NCI-H748 treated with DMSO at 0.1 percent for 48 hours (cell line): ENCODE measurements around the gene SPAG8.

Experiments
- DNase-seq: peaks from one replicate; lab custom pipeline; 2025; lab: John Stamatoyannopoulos, UW

SPAG8 gene, protein sequence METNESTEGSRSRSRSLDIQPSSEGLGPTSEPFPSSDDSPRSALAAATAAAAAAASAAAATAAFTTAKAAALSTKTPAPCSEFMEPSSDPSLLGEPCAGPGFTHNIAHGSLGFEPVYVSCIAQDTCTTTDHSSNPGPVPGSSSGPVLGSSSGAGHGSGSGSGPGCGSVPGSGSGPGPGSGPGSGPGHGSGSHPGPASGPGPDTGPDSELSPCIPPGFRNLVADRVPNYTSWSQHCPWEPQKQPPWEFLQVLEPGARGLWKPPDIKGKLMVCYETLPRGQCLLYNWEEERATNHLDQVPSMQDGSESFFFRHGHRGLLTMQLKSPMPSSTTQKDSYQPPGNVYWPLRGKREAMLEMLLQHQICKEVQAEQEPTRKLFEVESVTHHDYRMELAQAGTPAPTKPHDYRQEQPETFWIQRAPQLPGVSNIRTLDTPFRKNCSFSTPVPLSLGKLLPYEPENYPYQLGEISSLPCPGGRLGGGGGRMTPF

DNA sequence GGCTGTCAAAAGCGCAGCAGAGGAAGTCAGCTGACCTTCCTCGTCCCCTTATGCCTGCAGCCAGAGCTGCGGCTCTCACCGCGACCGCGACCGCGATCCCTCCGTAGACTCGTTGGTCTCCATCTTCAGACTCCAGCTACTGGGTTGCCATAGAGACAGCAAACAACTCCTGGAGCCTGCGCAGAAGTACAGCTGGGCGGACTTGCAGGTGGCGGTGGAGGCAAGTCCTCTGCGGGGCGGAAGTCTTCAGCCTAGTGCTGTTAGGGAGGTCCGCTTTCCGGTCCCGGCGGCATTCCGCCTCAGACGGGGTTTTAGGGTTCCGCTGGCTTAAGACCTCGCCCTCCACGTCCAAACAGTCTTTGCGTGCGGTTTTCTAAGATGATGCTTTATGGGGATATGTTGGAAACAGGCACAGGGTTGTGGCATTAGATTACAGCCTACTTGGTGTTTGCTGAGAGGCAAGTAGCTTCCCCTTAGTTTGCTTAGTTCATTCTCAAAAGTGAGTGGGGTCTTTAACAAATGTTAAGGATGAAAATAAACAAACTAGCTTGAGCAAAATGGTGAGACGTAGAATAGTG, at the start of gene SPAG8:
Gene SPAG8, minus strand, starts transcription at position 238 of the 578 bp plus-strand sequence. Its CDS starts 115 bp downstream, at position 123.
- DNase-seq: peak; percentile 91

DNA sequence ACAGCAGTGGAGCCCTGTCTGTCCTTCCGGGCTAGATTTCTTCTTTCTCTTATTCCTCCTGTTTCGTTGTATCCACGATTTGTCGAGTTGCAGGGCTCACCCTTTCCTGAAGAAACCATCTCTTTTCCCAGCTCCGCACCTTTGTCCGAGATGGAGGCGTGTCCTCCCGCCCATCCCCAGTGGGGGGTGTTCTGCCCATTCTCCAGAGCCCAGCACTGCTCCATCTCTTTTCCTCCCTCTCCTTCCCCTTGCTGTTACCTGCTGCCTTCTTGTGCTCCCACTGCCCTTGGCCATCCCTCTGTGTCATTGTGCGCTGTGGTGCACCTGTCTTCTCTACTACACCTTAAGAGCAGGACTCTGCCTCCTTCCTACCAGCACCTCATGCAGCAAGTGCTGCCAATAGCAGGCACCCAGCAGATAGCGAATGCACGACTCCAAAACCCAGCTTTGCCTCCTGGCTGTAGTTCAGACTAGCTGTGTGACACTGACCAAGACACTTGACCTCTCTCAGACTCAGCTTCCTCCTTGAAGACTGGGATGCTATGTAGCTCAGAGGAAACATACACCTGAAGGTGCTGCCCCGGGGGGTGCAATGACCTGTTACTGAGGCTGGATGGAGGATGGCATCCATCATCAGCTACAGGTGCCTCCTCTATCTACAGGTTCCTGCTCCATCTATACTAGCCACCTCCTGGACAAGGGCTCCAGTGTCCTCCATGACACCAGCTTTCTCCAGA, 49.3 kb upstream of the SPAG8 start:
- no peak for DNase-seq

DNA sequence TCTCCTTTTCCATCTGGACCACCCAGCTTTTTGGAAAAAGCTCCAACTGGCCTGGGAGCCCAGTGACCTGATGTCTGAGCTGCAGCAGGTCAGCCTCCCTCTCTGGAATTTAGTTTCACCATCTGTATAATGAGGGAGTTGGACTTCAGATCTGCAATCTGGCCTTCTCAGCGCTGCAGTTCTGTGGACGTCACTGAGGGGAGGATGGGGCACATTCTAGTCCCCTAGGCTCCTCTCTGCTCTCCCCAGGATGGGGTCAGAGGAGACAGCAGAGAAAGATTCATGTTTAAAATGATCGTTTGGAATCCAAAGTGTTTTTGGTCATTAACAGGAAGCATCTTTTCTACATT, 47.9 kb upstream of the SPAG8 start:
- DNase-seq: no peak

DNA sequence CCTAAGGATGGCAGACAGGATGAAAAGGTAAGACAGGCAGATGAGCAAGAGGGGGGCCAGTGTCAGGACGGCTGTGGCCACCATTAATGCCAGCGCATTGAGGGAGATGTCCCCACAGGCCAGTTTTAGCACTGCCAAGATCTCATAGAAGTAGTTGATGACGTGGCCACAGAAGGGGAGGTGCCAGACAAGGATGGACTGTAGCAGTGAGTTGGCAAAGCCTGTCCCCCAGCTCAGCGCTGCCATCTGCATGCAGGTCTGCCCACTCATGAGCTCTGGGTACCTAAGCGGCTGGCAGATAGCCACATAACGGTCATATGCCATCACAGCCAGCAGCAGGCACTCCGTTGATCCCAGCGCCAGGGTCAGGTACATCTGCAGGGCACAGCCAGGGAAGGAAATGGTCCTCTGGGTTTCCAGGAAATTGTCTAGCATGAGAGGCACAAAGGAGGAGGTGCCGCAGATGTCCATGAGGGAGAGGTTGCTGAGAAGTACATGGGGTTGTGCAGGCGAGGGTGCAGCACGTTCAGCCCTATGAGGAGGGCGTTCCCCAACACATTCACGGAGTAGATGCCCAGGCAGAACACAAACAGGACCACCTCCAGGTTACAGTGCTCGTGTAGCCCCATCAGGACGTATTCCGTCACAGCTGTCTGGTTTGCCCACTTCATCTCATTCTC, 47.4 kb upstream of the SPAG8 start:
- DNase-seq: no peak

DNA sequence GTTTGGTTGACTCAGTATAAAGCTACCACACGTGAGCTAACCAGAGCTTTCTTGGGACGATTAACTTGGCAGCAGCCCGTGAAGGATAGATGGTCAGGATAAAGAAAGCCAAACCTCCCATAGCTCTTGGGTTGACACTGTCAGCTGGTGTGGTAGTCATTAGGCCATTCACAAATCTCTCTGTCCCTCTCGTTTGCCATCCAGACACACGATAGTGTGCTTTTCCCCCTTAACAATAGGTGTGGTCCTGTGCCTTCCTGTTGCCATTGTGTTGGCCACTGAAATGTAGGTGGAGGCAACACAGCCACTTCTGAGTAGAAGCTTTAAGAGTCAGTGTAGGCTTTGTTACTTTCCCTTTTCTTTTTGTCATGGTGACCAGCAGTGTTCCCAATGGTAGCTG, 46.4 kb upstream of the SPAG8 start:
- DNase-seq: no peak

DNA sequence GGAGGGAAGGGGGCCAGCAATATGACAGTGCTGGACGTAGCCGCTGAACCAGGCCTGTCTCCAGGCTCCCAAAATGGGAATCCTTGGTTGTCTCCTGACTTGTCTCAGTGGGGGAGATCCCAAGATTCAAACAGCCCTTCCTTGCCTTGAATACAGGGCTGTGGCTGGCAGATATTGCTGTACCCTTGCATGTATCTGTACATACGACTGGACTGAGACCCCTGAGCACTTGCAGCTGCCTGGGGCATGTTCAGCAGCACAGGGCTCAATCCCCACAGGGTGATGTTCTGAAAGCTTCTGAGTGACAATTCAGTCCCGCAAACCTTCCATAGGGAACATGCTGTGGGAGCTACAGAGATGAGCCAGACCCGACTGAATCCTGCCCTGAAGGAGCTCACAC, 44.8 kb upstream of the SPAG8 start:
- DNase-seq: no peak

DNA sequence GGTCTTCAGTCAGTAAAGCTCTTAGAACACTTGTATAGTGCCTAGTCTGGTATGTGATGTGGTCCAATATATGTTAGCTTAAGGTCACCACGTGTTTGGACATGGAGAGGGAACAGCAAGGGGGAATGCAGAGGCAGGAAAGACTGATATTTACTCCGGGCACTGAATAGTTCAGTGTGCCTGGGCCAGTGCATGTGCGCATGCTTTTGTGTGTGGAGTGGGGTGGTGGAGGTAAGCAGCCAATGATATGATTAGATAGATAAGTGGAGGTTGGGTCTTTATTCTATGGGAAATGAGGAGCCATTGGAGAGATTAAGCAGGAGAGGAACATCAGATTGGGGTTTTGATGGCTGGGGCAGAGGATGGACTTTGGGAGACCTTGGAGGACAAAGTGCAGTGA, 44.1 kb upstream of the SPAG8 start:
- DNase-seq: no peak

DNA sequence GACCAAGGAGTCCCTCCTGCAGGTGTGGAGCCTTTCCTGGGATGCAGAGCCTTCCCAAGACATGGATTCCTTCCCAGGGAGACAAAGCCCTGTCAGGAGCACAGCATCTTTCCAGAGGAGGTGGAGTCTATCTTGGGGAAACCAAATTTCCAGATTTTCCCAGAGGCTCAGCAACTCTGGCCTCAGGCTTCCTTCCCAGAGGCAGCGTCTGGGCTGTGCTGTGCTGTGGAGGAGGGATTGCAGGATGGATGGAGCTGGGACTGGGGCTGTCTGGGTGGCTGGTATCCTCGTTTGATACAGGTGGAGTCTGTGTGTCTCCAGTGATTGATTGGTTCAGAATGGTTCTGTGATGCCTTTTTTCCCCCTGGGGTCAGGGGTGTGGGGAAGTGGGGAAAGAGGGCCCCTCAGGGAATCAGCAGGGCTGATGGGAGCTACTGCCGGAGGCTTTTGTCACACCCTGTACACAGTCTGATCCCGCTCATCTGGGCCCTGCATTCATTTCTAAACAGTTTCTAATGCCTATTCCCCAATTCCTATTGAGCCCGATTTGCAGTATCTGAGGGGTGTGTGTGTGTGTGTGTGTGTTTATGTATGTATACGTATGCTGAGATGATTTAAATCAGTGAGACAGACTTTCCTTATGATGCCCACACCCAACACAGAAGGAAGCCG, 42.2 kb upstream of the SPAG8 start:
- no peak for DNase-seq

DNA sequence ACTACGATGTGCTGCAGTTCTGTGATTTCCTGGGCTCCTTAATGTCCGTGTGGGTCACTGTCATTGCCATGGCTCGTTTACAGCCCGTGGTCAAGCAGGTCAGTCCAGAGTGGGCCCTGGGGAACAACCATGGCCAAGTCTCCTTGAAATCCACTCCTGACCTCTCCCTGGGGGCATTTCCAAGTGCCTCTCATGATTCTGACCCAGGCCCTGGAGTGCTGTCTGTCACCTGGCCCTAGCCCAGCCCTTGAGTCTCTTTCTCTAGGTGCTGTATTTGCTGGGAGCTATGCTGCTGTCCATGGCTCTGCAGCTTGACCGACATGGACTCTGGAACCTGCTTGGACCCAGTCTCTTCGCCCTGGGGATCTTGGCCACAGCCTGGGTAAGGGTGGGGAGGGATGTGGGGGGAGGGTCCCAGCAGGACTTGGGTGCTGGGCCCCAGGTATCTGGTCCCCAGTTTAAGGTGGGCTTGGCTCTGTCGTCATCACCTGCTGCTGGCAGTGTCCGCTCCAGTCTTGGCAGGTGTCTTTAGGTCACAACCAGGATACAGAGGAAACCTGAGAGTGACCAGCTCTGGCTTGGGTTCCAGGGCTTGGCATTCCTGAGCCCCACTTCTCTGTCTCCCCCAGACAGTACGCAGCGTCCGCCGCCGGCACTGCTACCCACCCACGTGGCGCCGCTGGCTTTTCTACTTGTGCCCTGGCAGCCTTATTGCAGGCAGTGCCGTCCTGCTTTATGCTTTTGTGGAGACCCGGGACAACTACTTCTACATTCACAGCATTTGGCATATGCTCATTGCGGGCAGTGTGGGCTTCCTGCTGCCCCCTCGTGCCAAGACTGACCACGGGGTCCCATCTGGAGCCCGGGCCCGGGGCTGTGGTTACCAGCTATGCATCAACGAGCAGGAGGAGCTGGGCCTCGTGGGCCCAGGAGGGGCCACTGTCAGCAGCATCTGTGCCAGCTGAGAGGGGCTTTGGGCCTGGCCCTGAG, 41.1 kb upstream of the SPAG8 start:
- DNase-seq: no peak

DNA sequence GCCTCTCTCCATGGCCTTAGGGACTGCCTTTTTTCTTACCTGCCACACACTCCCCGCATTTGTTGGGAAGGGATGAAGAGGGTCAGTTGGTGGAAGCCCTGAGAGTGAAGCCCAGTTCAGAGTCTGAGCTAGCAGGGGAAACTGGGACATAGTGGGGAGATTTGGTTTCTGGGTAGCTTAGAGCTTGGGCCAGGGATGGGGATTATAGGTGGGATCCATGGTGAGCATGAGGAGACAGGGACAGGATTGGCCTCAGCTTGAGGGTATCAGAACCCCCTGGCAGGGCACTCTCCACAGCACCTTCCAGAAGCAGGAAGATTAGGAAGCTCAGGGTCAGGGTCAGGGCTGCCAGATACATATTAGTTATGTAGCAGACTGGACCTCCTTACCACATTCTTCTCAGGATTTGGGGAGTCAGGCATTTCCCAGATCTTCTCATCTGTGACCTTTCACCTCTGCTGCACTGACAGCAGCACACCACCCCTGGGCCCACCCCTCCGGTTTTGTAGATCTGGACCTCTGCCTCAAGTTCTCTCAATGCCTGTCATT, 40.3 kb upstream of the SPAG8 start:
- DNase-seq: no peak

DNA sequence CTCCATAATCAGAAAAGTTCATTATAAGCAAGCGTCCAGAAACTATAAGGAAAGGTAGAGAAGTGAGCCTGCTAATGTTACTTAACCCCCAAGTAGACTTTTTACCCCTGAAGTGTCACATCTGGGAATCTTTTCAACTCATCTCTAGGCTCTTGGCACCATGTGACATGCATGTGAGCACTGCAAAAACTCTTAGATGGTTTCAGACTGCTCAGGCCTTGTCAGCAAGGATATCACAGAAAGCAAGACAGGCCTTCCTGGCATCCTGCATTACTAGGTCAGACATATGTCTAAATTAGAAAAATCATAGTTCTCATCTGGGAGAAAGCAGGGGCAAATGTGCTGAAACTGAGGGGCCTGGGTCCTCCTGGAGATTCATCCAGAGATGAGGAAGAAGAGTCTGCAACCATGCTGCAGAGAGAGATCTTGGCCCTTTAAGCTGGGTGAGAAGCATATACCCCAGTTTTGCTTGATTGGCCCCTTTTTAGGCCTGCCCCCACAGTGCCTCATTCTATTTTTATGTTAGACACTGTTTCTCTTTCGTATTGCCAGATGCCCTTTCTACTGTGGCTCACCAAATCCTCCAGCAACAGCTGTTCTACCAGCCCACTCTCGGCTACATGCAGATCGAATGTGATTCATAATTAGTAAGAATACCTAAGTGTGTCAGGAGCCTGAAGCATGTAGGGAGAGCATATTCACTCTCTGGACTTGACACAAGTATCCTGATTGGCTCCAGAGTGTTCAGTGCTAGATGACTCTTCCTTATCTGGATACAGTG, 35.9 kb upstream of the SPAG8 start:
- no peak for DNase-seq

DNA sequence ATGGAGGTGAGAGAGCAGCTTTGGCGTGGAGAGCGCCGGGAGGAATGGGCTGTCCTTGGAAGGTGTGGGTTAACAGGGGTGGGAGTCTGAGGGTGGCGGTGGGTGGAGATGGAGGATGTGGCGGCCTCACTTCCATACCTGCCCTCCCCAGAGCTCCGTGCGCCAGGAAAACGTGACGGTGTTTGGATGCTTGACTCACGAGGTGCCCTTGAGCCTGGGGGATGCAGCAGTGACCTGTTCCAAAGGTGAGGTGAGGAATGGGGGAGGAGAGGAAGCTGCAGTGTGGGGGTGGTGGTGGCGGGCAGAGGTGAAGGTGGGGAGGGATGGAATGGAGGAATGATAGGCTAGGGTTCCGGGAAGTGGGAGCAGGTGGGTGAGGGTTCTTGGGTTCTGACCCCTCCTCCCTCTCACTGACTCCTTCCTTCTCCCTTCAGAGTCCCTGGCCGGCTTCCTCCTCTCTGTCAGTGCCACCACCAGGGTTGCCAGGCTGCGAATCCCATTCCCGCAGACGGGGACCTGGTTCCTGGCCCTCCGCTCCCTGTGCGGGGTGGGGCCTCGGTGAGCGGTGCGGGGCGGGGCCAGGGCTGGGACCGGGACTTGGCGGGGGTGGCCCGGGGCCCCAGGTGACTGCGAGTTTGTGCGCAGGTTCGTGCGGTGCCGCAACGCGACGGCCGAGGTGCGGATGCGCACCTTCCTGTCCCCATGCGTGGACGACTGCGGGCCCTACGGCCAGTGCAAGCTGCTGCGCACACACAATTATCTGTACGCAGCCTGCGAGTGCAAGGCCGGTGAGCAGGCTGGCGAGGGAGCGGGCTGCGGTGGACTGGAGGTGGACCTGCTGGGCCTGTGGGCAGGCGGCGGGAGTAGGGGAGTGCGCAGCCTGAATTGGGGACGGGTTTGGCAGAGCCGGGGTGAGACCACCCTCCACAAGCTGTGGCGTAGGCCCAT, 34.0 kb upstream of the SPAG8 start:
- no peak for DNase-seq

DNA sequence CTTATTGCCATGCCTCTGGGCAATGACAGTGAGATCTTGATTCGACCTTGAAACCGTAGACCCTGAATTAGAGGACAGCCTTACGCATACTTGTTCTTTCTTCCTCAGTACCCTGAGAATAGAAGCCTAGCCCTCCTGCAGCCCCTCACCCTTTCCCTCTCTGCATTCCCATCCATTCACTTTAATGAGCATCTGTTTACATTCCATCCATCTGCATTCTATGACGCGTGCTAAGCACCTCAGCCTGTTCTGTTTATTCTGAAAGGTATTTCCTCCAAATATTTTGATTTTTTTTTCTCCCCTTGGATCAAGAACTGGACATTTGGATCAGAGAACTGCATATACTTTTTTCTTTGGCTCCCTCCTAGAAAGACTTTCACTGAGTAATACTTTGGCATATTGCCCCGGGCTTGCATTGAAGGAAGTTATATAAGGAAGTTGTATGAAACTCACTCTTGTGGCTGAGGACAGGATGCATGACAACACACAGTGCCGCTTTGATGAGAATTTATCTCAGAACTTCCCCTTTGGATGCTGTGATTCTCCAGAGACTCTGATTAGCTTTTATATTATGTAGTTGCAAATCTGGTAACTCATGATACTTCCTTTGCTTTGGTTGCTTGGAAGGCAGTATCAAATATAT, 32.7 kb upstream of the SPAG8 start:
- DNase-seq: no peak

DNA sequence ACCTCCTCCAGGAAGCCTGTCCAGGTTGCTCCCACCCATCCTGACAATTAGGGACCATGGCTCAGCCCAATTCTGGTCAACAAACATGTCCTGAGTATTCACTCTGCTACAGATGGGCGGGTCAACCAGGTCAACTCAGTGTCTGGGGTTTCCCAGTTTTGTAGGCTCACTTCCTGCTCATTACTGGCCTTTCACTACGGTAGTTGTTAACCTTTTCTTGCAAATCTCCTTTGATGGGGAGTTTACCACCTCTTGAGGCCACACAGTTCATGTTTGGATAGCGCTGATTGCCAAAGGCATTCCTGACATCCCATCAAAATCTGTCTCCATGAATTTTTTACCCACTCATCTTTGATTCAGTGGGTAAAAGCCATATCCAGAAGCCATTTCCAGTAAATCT, 30.7 kb upstream of the SPAG8 start:
- DNase-seq: no peak

DNA sequence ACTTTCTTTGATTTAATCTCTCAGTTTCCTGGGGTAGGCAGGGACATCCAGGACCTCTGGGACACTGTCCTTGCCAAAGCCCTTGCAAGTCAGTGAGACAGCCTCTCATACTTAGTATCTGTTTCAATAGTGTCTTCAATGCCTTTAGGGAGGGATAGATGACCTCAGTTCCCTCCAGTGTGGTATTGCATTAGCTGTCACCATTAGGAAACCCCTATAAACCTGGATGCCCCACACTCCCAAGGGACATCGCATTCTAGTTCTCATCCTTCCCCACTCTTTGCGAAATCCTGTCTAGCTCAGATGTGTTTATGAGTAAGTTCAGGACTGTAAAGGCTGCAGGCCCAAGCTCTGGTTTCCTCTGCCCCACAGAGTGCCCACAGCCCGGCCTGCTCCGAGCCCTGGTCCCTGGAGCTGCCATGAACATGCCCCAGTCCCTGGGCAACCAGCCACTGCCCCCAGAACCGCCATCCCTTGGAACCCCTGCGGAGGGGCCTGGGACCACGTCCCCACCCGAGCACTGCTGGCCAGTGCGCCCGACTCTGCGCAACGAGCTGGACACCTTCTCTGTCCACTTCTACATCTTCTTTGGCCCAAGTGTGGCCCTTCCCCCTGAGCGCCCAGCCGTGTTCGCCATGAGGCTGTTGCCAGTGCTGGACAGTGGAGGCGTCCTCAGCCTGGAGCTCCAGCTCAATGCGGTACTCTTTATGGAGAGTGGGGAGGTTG, 30.1 kb upstream of the SPAG8 start:
- no peak for DNase-seq

DNA sequence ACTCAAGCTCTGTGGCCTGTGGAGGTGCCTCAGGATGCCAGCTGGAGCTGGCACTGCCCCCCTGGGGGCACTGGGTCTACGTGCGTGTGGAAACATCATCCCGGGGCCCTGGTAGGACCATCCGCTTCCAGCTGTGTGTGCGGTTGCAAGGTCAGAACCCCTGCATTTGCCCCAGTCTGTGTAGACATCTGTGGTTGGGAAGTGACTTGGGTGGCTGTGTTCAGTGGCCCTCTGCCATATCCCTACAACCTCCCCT, 29.5 kb upstream of the SPAG8 start:
- no peak for DNase-seq

DNA sequence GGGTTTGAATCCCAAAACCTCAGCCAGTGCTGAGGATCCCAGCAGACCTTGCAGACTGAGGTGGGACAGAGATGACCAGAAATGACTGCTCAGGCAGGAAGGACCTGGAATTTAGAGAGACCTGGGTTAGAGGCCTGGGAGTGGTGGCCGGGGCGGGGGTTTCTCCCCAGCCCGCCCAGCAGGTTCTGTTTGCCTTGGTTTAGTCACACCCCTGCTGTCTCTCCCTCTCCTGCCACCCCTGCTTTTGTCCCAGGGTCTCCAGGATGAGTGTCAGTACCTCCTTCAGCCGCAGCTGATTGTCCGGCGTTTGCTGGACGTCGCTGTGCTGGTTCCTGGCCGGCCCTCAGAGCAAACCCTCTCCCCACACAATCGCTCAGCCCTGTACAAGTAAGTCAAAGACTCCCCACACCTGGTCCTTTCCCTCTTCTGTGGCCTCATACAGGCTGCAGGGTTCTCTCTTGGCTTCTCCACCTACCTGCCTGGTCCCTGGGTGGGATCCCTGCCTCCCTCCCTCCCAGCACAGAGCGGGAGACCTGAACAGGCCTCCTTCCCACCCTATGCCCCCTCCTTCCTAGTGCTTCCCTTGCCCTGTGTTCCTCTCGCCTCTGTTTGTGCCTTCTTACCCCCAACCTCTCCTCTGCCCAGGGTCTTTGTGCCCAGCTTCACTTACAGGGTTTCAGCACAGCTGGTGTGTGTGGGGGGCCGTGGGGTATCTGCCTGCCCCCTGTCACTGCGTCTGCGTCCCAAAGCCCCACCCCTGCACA, 29.0 kb upstream of the SPAG8 start:
- DNase-seq: no peak
